Esophagus squamous epithelium (tissue), 4 donors: Measurements from ENCODE around the gene RAPGEF4.

ENCODE experiments used
- POLR2A ChIP-seq, 4 donors: fragments of 450-650 bp; IDR thresholded peaks; one replicate each; pipeline ENCODE4 v1.6.1; 2017; ENCODE audit warnings: antibody characterized with exemption in 4 of 4, mild to moderate bottlenecking in 4 of 4, moderate library complexity in 3 of 4
- TF ChIP-seq, protein P1 (sequence below), 6 experiments: fragments of 450-650 bp in 4 of 6; fragments of 200-600 bp in 2 of 6; sonication (generic) in 2 of 6; IDR thresholded peaks; one replicate each; pipeline ENCODE4 v1.5.1; 2016 to 2019; ENCODE audit warnings: antibody characterized with exemption in 6 of 6, mild to moderate bottlenecking in 4 of 6, moderate library complexity in 4 of 6

- TF ChIP-seq, protein P1, sequence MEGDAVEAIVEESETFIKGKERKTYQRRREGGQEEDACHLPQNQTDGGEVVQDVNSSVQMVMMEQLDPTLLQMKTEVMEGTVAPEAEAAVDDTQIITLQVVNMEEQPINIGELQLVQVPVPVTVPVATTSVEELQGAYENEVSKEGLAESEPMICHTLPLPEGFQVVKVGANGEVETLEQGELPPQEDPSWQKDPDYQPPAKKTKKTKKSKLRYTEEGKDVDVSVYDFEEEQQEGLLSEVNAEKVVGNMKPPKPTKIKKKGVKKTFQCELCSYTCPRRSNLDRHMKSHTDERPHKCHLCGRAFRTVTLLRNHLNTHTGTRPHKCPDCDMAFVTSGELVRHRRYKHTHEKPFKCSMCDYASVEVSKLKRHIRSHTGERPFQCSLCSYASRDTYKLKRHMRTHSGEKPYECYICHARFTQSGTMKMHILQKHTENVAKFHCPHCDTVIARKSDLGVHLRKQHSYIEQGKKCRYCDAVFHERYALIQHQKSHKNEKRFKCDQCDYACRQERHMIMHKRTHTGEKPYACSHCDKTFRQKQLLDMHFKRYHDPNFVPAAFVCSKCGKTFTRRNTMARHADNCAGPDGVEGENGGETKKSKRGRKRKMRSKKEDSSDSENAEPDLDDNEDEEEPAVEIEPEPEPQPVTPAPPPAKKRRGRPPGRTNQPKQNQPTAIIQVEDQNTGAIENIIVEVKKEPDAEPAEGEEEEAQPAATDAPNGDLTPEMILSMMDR (IDR thresholded peaks at IDR 0.05), result no peak
- no peak for TF ChIP-seq POLR2A (IDR thresholded peaks at IDR 0.05)
Measured at GRCh38 chr2:172969609-172970008, 234.0 kb downstream of the RAPGEF4 start.
